AG08395 (cell line): ENCODE measurements around the gene NUPR1.
"Not testable (repeated sequence)": the region's sequence is repeated elsewhere in the genome, so short reads cannot be mapped to it uniquely, and the experiment has no call there.

Experiments used
- DNase-seq: peaks from one replicate; pipeline ENCODE4 v3.0.0; 2012; ENCODE audit warnings: mixed read lengths, low spot score

The NUPR1 gene

DNA sequence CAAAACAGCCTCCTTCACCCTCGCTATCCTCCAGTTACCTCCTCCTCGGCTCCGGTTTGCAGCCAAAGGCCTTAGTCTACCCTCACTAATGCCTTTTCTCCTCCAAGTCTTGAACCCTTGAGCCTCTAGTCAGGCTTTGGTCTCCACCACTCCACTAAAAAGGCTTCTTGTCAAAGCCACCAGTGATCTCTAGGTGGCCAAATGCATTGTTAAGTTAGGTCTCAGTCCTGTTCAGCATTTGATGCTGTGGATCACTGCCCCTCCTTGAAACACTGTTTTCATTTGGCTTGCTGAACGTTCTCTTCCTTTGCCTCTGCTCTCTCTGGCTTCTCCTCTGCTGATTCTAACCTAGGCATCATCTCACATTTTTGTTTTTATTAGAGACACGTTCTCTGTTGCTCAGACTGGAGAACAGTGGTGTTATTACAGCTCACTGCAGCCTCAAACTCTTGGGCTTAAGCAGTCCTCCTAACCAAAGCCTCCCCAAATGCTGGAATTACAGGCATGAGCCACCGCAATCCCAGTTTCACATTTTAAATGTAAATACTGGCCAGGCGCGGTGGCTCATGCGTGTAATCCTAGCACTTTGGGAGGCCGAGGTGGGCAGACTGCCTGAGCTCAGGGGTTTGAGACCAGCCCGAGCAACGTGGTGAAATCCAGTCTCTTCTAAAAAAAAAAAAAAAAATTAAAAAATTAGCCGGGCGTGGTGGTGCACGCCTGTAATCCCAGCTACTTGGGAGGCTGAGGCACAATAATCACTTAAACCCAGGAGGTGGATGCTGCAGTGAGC is 16.1 kb upstream of the NUPR1 start:
- DNase-seq, result no peak

DNA sequence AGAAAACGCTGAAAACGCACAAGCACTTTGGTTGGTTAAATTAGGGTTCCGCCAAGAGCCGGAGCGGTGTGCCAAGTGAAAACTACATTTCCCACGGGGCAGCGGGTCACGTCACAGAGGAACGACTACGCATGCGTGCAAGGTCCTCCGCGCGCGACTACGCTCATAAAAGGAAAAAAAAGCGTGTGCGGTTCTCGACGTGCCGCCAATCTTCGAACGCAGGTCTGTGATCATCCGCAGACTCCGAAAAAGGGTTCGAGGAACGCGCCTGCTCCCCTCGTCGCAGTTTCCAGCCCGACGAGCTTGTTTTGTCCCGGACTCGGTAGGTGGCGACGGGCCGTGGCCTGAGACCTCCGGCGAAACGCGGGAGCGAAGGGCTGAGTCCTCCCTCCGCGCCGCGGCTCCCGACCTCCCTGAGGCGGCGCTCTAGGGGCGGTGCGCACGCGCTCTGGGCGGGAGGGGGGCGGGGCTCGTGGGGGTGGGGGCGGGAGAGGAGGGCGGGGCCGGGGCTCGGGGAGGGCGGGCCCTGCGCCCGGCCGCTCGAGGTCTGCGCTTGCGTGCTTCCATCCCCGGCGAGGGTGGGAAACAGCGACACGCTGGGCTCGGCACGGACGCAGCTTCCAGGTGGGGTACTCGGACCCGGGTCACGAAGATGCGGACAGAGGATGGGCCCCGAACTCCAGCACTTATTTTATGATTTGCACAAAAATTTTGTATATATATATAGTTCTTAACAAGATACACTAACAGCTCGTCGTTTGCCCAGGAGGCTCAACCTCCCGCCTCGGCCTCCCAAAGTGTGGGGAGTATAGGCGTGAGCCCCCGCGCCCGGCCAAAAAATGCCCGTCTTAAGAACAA is 15.2 kb upstream of the NUPR1 start, which contains the start of gene SGF29:
Gene SGF29, plus strand, starts transcription at position 145 of the 858 bp plus-strand sequence. CDS start 27,150 bp downstream, outside the sequence.
- DNase-seq, result peak; percentile 99

- peak; percentile 31 for DNase-seq
Observed at GRCh38 chr16:28549301-28549899, 10.6 kb upstream of the NUPR1 start.

DNA sequence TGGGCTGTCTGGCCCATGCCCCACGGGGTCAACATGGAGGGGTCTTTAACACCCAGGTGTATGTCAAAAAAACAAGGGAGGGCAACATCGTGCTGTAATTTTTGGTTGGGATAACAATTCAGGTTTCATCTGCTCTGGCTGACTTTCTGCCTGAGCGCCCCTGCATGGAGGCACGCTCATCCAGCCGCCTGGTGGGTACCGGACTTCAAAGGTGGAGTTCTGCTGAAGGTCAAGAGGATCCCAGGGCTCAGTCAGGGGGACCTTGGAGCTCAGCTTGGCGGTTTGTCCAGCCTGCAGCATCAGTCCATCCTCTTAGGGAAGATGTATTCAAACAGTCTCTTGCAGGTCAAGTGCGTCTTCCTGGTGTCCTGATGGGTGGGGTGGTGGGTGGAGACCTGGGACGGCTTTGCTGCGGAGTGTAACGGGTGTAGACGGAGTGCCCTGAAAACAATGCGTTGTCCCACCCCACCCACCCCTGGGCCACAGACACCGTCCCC is 9.6 kb upstream of the NUPR1 start:
- DNase-seq, result no peak

DNA sequence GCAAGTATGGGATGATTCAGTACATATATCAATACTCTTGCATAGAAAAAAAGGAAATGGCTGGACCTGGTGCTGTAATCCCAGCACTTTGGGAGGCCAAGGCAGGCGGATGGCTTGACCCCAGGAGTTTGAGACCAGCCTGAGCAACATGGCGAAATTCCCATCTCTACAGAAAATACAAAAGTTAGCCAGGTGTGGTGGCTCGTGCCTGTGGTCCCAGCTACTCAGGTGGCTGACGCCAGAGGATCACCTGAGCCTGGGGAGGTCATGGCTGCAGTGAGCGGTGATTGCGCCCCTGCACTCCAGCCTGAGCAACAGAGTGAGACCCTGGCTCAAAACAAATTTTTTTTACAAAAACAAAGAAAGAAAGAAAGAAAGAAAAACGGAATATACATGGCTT is 7.9 kb upstream of the NUPR1 start:
- no peak for DNase-seq

DNA sequence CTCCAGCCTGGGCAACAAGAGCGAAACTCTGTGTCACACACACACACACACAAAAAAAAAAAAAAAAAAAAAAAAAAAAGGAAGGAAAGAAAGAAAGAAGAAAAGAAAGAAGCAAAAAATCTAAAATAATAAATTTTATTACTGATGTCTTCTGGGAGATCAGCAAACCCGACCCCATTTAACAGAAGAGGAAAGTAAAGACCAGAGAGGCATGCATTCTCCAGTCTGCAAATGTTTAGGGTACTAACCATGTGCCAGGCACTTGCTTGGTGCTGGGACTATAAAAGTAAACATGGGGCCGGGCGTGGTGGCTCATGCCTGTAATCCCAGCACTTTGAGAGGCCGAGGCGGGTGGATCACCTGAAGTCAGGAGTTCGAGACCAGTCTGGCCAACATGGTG is 7.2 kb upstream of the NUPR1 start:
- not testable (repeated sequence) for DNase-seq

DNA sequence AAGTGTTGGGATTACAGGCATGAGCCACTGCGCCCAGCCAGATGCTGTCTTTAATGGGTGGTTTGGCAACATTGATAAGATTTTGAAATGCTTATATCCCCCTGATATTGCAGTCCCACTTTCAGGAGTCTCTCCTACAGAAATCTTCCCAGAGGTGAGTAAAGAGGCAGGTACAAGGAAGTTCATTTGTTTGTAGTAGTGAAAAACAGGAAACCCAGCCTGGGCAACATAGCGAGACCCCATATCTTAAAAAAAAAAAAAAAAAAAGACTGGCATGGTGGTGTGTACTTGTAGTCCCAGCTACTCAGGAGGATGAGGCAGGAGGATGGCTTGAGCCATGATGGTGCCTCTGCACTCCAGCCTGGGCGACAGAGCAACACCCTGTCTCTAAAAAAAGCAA is 6.2 kb upstream of the NUPR1 start:
- no peak for DNase-seq

DNA sequence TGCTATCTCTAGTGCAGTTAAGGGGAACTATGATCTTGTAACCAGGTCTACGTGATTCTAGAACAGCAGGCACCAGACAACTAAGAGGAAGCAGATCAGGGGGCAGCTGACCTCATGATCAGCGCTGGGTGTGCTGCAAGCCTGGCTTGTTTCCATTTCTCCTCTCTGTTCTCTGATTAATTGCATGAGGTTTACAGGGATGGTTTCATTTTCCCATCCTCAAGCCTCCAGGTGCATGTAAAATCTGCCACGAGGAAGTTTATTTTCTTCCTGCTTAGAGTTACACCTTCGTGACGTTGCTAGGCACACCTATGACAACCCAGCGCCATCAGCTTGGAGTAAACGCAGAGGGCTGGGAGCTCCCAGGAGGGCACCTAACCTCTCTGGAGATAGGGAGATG is 4.3 kb upstream of the NUPR1 start:
- DNase-seq, result no peak

- no peak for DNase-seq
Observed at GRCh38 chr16:28542646-28543045, 3.9 kb upstream of the NUPR1 start.

DNA sequence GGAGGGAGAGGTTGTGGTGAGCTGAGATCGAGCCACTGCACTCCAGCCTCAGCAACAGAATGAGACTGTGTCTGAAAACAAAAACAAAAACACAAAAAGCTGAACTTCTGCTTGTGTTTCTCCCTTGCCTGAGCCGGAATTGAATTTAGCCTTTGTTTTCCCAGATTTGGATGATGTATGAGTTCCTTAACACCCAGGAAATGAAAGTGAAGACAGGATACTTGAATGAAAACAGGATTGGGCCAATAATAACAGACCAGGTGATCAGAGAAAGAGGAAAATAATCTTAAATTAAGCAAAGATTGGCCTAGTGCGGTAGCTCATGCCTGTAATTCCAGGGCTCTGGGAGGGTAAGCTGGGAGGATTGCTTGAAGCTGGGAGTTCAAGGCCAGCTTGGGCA is 1.6 kb upstream of the NUPR1 start:
- no peak for DNase-seq

GRCh38 chr16:28537964-28538732 is 626 bp downstream of the NUPR1 start:
- no peak for DNase-seq

DNA sequence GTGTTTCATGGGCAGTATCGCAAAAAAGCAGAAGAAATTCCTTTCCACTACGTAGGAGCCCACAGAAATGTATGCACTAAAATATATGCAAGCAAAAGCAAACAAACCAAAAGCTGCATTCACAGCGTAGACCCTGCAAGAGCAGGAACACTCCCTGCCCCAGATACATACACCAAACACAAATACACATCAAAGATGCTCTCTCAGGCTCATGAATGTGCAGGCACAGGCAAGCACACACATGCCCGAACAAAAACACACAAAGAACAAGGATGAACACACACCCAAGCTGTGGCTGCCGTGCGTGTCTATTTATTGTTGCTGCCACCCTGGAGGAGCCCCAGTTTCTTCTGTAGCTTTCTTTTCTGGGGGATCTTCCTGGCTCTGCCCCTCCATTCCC is 1.7 kb downstream of the NUPR1 start:
- DNase-seq, result no peak

DNA sequence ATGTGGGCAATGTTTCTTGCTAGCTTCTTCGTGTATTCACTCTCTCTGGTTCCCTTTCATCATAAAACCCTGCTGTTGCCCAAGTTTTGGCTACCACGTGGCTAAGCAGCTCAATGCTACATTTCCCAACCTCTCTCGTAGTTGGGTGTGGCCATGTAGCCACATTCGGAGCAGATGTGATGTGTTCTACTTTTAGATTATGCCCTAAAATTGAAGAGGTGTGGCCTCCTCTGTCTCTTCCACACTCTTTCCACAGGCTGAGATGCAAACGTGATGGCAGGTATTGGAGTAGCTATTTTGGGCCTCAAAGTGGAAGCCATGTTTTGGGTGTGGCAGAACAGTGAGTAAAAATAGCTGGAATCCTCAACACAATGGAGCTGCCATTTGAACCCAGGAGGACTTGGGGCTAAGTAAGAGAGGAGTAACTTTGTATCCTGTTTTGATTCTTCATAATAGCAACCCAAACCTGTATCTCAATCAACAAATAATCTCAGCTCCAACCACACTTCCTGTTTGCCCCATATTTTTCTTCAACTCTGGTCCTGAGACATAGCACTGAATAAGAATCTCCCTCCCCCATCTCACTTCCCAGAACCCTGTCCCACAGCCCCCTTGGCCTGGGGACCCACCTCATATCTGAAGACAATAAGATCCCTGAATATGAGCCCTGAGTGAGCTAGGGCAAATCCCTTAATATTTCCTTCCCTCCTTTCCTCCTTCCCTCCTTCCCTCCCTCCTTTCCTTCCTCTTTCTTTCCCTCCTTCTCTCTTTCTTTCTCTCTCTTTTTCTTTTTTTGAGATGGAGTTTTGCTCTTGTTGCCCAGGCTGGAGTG is 4.0 kb downstream of the NUPR1 start:
- DNase-seq, result peak; percentile 67

DNA sequence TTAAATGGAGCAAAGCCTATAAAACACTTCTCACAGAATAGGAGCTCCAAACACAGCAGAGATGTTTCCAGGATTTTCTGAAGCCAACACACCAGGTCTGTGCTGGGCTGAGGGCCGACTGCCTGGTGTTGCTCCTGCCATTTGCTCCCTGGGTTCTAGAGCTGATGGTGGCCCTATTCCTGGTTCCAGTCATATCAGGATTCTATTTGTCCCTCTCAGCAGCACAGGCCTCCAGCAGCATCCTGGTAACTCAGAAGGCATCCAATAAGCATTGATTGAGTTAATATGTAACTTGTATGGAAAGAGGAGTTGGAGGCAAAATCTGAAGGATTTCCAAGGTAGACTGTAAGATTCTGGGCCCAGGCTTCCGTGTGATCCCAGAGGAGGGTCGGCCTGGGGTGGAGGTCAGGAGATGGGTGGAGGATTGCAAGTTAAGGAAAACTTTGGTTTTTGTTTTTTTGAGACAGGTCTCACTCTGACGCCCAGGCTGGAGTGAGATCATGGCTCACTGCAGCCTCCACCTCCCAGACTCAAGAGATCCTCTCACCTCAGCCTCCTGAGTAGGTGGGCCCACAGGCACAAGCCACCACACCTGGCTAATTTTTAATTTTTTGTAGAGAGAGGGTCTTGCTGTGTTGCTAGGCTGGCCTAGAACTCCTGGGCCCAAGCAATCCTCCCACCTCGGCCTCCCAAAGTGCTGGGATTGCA is 5.7 kb downstream of the NUPR1 start:
- DNase-seq, result no peak

- DNase-seq, result peak; percentile 51
Observed at GRCh38 chr16:28531777-28532744, 6.7 kb downstream of the NUPR1 start.

- DNase-seq, result no peak
Observed at GRCh38 chr16:28529124-28529523, 9.7 kb downstream of the NUPR1 start.

GRCh38 chr16:28528463-28528867 is 10.3 kb downstream of the NUPR1 start:
- no peak for DNase-seq

- DNase-seq, result no peak
Observed at GRCh38 chr16:28527985-28528384, 10.8 kb downstream of the NUPR1 start.
